GM21528 (cell line): ENCODE data around the gene DNAI2.

Experiments used
- ATAC-seq: cut with Tn5 transposase; IDR thresholded peaks from one replicate; pipeline ENCODE4 v1.9.1; 2021; ENCODE audit warnings: mild to moderate bottlenecking, moderate library complexity; ENCODE audit not compliant: unreplicated experiment, low FRiP score

DNAI2 gene

GRCh38 chr17:74299226-74300009 is 25.4 kb downstream of the DNAI2 start:
- ATAC-seq, result no peak

- ATAC-seq, result no peak
Measured at GRCh38 chr17:74303305-74303704, 29.3 kb downstream of the DNAI2 start.

GRCh38 chr17:74304184-74304583 is 30.1 kb downstream of the DNAI2 start:
- ATAC-seq, result no peak

GRCh38 chr17:74305865-74306654 is 32.0 kb downstream of the DNAI2 start:
- no peak for ATAC-seq

- no peak for ATAC-seq
Measured at GRCh38 chr17:74307984-74308773, 34.1 kb downstream of the DNAI2 start.

- ATAC-seq, result no peak
Measured at GRCh38 chr17:74309902-74310301, 35.9 kb downstream of the DNAI2 start.

GRCh38 chr17:74314877-74315276 is 40.8 kb downstream of the DNAI2 start:
- ATAC-seq, result no peak

GRCh38 chr17:74316220-74316619 is 42.2 kb downstream of the DNAI2 start:
- no peak for ATAC-seq

GRCh38 chr17:74317071-74317470 is 43.0 kb downstream of the DNAI2 start:
- ATAC-seq, result no peak

- ATAC-seq, result no peak
Measured at GRCh38 chr17:74318391-74318790, 44.4 kb downstream of the DNAI2 start.

GRCh38 chr17:74324521-74324920 is 50.5 kb downstream of the DNAI2 start:
- no peak for ATAC-seq

GRCh38 chr17:74325376-74325742 is 51.3 kb downstream of the DNAI2 start:
- ATAC-seq, result no peak

GRCh38 chr17:74325743-74326379 is 51.8 kb downstream of the DNAI2 start, which contains the start of gene KIF19:
KIF19 (plus strand) TSS chr17:74326226; CDS start chr17:74326350, 124 bp downstream.
- peak; percentile 58 for ATAC-seq

- ATAC-seq, result no peak
Measured at GRCh38 chr17:74326506-74326905, 52.5 kb downstream of the DNAI2 start.

GRCh38 chr17:74328487-74328886 is 54.5 kb downstream of the DNAI2 start:
- no peak for ATAC-seq

GRCh38 chr17:74329378-74329777 is 55.3 kb downstream of the DNAI2 start:
- no peak for ATAC-seq

GRCh38 chr17:74330446-74330845 is 56.4 kb downstream of the DNAI2 start:
- ATAC-seq, result no peak

GRCh38 chr17:74332017-74332650 is 58.1 kb downstream of the DNAI2 start:
- no peak for ATAC-seq

GRCh38 chr17:74332763-74333283 is 58.8 kb downstream of the DNAI2 start:
- no peak for ATAC-seq
